Measurements from ENCODE around the gene CHRNA9. TPM values are rescaled to one million over a fixed set of nuclear protein-coding genes. Genes with fewer than 3 reads are reported as not detected.
"Not testable (repeated sequence)": the region's sequence is repeated elsewhere in the genome, so short reads cannot be mapped to it uniquely, and the experiment has no call there.

Gene CHRNA9
- polyA plus RNA-seq, 2 of the 4 experiments (the other 2 are of a cell fraction) = 1.3 to 1.6 TPM

DNA sequence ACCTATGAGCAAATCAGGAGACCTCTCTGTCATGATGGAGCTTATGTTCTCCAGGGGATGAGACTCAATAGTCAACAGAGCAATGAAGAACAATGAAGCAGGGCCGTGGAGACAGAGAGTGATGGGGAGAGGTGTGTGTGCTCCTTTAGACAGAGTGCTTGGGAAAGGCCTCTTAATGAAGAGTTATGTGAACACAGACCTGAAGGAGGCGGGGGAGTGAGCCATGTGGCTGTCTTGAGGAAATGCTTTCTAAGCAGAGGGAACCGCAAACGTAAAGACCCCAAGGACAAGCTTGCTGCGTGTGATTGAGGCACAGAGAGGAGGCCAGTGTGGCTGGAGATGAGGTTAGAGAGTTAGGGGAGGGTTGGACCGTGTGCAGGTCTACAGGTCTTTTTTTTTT lies 53.1 kb downstream of the CHRNA9 start:
- 78% methylated on average over 6 of the region's 6 CpGs for WGBS (ENCODE audit: missing lambda C conversion rate)
- DNase-seq (ENCODE audit: low read depth in 1 of 2, low spot score in 1 of 2) = no peak
- no peak for ATAC-seq
- CTCF ChIA-PET = interaction anchor here (0.7 kb wide), 1 partner anchor 163 kb away, joined by 3 read pairs; no protein-coding TSS in a partner anchor
- H3K4me3 ChIP-seq = no peak overlapping the region
- no peak overlapping the region for H3K4me2 ChIP-seq
- TF ChIP-seq MYC (IDR thresholded peaks at IDR 0.05; ENCODE audit: borderline replicate concordance, low read length) (no peak), HOXB13 (CRISPR knock-in tag; IDR thresholded peaks at IDR 0.05; ENCODE audit: low read depth) (no peak), SREBF2 (IDR thresholded peaks at IDR 0.05) (no peak), ZNF302 (CRISPR knock-in tag; IDR thresholded peaks at IDR 0.05) (no peak), PHF8 (IDR thresholded peaks at IDR 0.05; ENCODE audit: borderline replicate concordance, low read depth) (no peak), HOXB5 (CRISPR knock-in tag; IDR thresholded peaks at IDR 0.05) (no peak), NR3C1 (IDR thresholded peaks at IDR 0.05) (no peak), REST (IDR thresholded peaks at IDR 0.05) (no peak), KDM1A (IDR thresholded peaks at IDR 0.05; ENCODE audit: low read depth) (no peak), HEYL (CRISPR knock-in tag; IDR thresholded peaks at IDR 0.05) (no peak), POLR2A (IDR thresholded peaks at IDR 0.05; ENCODE audit: low read length) (no peak), RNF2 (IDR thresholded peaks at IDR 0.05; ENCODE audit: borderline replicate concordance, low read depth) (no peak), FOXS1 (CRISPR knock-in tag; IDR thresholded peaks at IDR 0.05) (no peak), BHLHE40 (IDR thresholded peaks at IDR 0.05; ENCODE audit: low read depth, low read length) (no peak), CHD2 (IDR thresholded peaks at IDR 0.05; ENCODE audit: low read length, partially characterized antibody) (no peak)
- TF ChIP-seq, protein P1, sequence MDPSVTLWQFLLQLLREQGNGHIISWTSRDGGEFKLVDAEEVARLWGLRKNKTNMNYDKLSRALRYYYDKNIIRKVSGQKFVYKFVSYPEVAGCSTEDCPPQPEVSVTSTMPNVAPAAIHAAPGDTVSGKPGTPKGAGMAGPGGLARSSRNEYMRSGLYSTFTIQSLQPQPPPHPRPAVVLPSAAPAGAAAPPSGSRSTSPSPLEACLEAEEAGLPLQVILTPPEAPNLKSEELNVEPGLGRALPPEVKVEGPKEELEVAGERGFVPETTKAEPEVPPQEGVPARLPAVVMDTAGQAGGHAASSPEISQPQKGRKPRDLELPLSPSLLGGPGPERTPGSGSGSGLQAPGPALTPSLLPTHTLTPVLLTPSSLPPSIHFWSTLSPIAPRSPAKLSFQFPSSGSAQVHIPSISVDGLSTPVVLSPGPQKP (IDR thresholded peaks at IDR 0.05; ENCODE audit: low read depth, low read length) = no peak
- H3K27ac ChIP-seq = no peak overlapping the region
- no peaks in the 10 kb centered on the region for H3K4me1 ChIP-seq
- POLR2A ChIA-PET = no interaction called here
- FAIRE-seq = no peak
- no peaks in the 10 kb centered on the region for H3K9me3 ChIP-seq

DNA sequence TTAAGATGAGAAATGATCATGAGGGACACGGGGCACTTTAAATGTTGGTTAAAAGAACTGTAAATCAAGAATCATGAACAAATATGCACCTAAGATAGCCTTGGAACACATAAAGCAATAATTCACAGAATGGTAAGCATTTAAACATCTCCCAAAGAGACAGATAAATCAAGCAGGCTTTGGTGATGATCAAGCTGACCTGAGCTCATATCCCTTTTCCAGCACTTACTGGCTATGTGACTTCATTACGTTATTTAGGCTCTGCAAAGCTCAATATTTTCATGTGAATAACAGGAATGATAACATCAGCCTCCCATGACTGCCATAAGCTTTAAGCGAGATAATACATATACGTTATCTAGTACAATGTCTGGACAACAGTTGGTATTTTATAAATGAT lies 54.9 kb downstream of the CHRNA9 start:
- FAIRE-seq = no peak
- Histone ChIP-seq H3K27ac (no peak overlapping the region), H3K9me3 (no peaks in the 10 kb centered on the region), H3K4me2 (no peak overlapping the region), H3K4me3 (no peak overlapping the region), H3K4me1 (no peaks in the 10 kb centered on the region)
- TF ChIP-seq KDM5A (IDR thresholded peaks at IDR 0.05) (no peak), ZC3H11A (IDR thresholded peaks at IDR 0.05) (no peak), NFE2L2 (conservative IDR thresholded peaks at IDR 0.05; ENCODE audit: low read length) (no peak), RARB (CRISPR knock-in tag; IDR thresholded peaks at IDR 0.05) (no peak), ZSCAN20 (CRISPR knock-in tag; IDR thresholded peaks at IDR 0.05) (no peak), RNF2 (IDR thresholded peaks at IDR 0.05; ENCODE audit: borderline replicate concordance, low read depth) (no peak), ESRRA (IDR thresholded peaks at IDR 0.05; ENCODE audit: borderline replicate concordance, low read length) (no peak), HOXB5 (CRISPR knock-in tag; IDR thresholded peaks at IDR 0.05) (no peak), BHLHE40 (IDR thresholded peaks at IDR 0.05; ENCODE audit: low read depth, low read length) (no peak), FOXS1 (CRISPR knock-in tag; IDR thresholded peaks at IDR 0.05) (no peak), USF2 (IDR thresholded peaks at IDR 0.05) (no peak), TFCP2L1 (CRISPR knock-in tag; IDR thresholded peaks at IDR 0.05) (no peak), JUN (IDR thresholded peaks at IDR 0.05) (no peak), CHD4 (IDR thresholded peaks at IDR 0.05; ENCODE audit: borderline replicate concordance) (no peak), EHF (CRISPR knock-in tag; IDR thresholded peaks at IDR 0.05) (no peak), NPAS2 (CRISPR knock-in tag; IDR thresholded peaks at IDR 0.05; ENCODE audit: borderline replicate concordance) (no peak), HOXA7 (CRISPR knock-in tag; IDR thresholded peaks at IDR 0.05) (no peak), MYC (IDR thresholded peaks at IDR 0.05; ENCODE audit: borderline replicate concordance, low read length) (no peak), GATA3 (IDR thresholded peaks at IDR 0.05; ENCODE audit: borderline replicate concordance) (no peak)
- TF ChIP-seq, protein P2, sequence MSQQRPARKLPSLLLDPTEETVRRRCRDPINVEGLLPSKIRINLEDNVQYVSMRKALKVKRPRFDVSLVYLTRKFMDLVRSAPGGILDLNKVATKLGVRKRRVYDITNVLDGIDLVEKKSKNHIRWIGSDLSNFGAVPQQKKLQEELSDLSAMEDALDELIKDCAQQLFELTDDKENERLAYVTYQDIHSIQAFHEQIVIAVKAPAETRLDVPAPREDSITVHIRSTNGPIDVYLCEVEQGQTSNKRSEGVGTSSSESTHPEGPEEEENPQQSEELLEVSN (IDR thresholded peaks at IDR 0.05; ENCODE audit: borderline replicate concordance, low read depth) = no peak
- CTCF ChIA-PET = interaction anchor here (0.7 kb wide), 1 partner anchor 65 kb away, joined by 4 read pairs; no protein-coding TSS in a partner anchor
- no peak for DNase-seq (ENCODE audit: low read depth in 1 of 2, low spot score in 1 of 2)
- POLR2A ChIA-PET = no interaction called here
- WGBS (ENCODE audit: missing lambda C conversion rate) = 85% methylated on average over 4 of the region's 4 CpGs
- no peak for ATAC-seq

GRCh38 chr4:40392241-40392640 lies 57.1 kb downstream of the CHRNA9 start:
- H3K27ac ChIP-seq; POLR2A ChIA-PET; FAIRE-seq; H3K4me2 ChIP-seq; H3K4me3 ChIP-seq; DNase-seq (ENCODE audit: low read depth in 1 of 2, low spot score in 1 of 2); H3K9me3 ChIP-seq; ATAC-seq: not testable (repeated sequence)
- peaks cover 16% of the 10 kb centered on the region for H3K4me1 ChIP-seq
- CTCF ChIA-PET = interaction anchor here (0.6 to 1.0 kb wide), 2 partner anchors 67 to 326 kb away, joined by 3 read pairs; no protein-coding TSS in a partner anchor
- WGBS (ENCODE audit: missing lambda C conversion rate) = 91% methylated on average over 9 of the region's 9 CpGs
